ENCODE data around the gene PLCD3.

- peak in 1 of 2 donors; percentile 28 for TF ChIP-seq CTCF (conservative IDR thresholded peaks at IDR 0.05 in 1 of 2, IDR thresholded peaks at IDR 0.05 in 1 of 2; ENCODE audit: extremely low read depth in 1 of 2, insufficient read depth in 1 of 2, low read depth in 1 of 2, low read length in 2 of 2)
- no peak for TF ChIP-seq EZH2 (IDR thresholded peaks at IDR 0.05; ENCODE audit: borderline replicate concordance, low read length)
Measured at GRCh38 chr17:45108595-45109521, 23.5 kb downstream of the PLCD3 start.

Data from mammary epithelial cell (primary cell).